Measurements from ENCODE around the gene LHPP.

GRCh38 chr10:124534826-124535601, 73.4 kb downstream of the LHPP start:
- TF ChIP-seq CTCF (IDR thresholded peaks at IDR 0.05), result no peak
- no peak for TF ChIP-seq POLR2A (IDR thresholded peaks at IDR 0.05)

Measured in heart left ventricle (tissue), 13 donors.